ENCODE results near the gene PTPRN2.

GRCh38 chr7:157850481-157851444 is 736.9 kb downstream of the PTPRN2 start:
- no peak for TF ChIP-seq POLR2AphosphoS5 (IDR thresholded peaks at IDR 0.05; ENCODE audit: low read depth, low read length)
- TF ChIP-seq MAFK (IDR thresholded peaks at IDR 0.05; ENCODE audit: low read depth, low read length): 0 out of 2 replicates have a peak, but pooled peaks have one; percentile 22
- no peak for TF ChIP-seq EGR1 (IDR thresholded peaks at IDR 0.05; ENCODE audit: borderline replicate concordance, low read depth, low read length)
- TF ChIP-seq, protein P1, sequence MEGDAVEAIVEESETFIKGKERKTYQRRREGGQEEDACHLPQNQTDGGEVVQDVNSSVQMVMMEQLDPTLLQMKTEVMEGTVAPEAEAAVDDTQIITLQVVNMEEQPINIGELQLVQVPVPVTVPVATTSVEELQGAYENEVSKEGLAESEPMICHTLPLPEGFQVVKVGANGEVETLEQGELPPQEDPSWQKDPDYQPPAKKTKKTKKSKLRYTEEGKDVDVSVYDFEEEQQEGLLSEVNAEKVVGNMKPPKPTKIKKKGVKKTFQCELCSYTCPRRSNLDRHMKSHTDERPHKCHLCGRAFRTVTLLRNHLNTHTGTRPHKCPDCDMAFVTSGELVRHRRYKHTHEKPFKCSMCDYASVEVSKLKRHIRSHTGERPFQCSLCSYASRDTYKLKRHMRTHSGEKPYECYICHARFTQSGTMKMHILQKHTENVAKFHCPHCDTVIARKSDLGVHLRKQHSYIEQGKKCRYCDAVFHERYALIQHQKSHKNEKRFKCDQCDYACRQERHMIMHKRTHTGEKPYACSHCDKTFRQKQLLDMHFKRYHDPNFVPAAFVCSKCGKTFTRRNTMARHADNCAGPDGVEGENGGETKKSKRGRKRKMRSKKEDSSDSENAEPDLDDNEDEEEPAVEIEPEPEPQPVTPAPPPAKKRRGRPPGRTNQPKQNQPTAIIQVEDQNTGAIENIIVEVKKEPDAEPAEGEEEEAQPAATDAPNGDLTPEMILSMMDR (IDR thresholded peaks at IDR 0.05; ENCODE audit: control extremely low read depth in 1 of 3, insufficient read depth in 1 of 3, low read depth in 1 of 3, low read length in 3 of 3): no peak
- TF ChIP-seq SP2 (IDR thresholded peaks at IDR 0.05; ENCODE audit: low read length): no peak
- TF ChIP-seq, protein P2, sequence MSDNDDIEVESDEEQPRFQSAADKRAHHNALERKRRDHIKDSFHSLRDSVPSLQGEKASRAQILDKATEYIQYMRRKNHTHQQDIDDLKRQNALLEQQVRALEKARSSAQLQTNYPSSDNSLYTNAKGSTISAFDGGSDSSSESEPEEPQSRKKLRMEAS (IDR thresholded peaks at IDR 0.05): no peak
- no peak for TF ChIP-seq YY1 (IDR thresholded peaks at IDR 0.05; ENCODE audit: low read depth, low read length)
- no peak for TF ChIP-seq HDAC2 (IDR thresholded peaks at IDR 0.05; ENCODE audit: borderline replicate concordance in 1 of 2, low read depth in 2 of 2, low read length in 2 of 2)
- no peak for TF ChIP-seq CHD1 (IDR thresholded peaks at IDR 0.05; ENCODE audit: low read depth, low read length)
- no peak for TF ChIP-seq PHF8 (conservative IDR thresholded peaks at IDR 0.05; ENCODE audit: low read depth, low read length)
- TF ChIP-seq SUZ12 (IDR thresholded peaks at IDR 0.05; ENCODE audit: low read length): no peak
- TF ChIP-seq SP1 (IDR thresholded peaks at IDR 0.05; ENCODE audit: low read depth, low read length): no peak
- no peak for TF ChIP-seq CREB1 (IDR thresholded peaks at IDR 0.05)
- no peak for TF ChIP-seq RBBP5 (IDR thresholded peaks at IDR 0.05; ENCODE audit: borderline replicate concordance, low read depth, low read length)

All from H1 (cell line).